GM12878 (cell line): ENCODE results near the gene ABHD12B. TPM values are rescaled to one million over a fixed set of nuclear protein-coding genes. Genes with fewer than 3 reads are reported as not detected.

Experiments used
- ATAC-seq: fragments of 200-7000 bp; cut with Tn5 transposase; 3 replicates; pipeline ENCODE4 v1.9.1; 2020; ENCODE audit warnings: mild to moderate bottlenecking, moderate library complexity
- BruUV-seq: library from RNA; stranded (reverse); fragments of 400-500 nt; replicated peaks from 2 replicates; lab custom pipeline; 2021; lab: Mats Ljungman, UMichigan
- CTCF ChIA-PET: fragments of 300-600 bp; sonication (Branson Sonifier 250); formaldehyde crosslinking; extraction: SDS; loops from one replicate; lab custom pipeline; 2021; ENCODE audit warnings: inconsistent platforms; lab: Yijun Ruan, JAX
- POLR2A ChIA-PET: fragments of 350-600 bp; formaldehyde crosslinking; extraction: SDS; loops from one replicate; lab custom pipeline; 2021; ENCODE audit warnings: inconsistent platforms; lab: Charles Lee
- RAD21 ChIA-PET: fragments of 300-600 bp; sonication (Branson Sonifier 250); formaldehyde crosslinking; loops from one replicate; lab custom pipeline; 2023; ENCODE audit warnings: antibody characterized with exemption; ENCODE audit not compliant: unreplicated experiment; lab: Charles Lee
- SMC1A ChIA-PET: fragments of 300-600 bp; sonication (Branson Sonifier 250); formaldehyde crosslinking; loops from one replicate; lab custom pipeline; 2023; ENCODE audit not compliant: unreplicated experiment, uncharacterized antibody; lab: Charles Lee
- DNase-seq: peaks from one replicate; pipeline ENCODE4 v3.0.0-alpha.2; 2011; ENCODE audit warnings: low read depth, low spot score
- FAIRE-seq: peaks from 3 replicates; lab custom pipeline; 2011; peaks lifted over from hg19 to GRCh38; lab: Jason Lieb, UNC
- H2AFZ ChIP-seq: 2 replicates; pipeline ENCODE4 v1.6.0; 2011; ENCODE audit warnings: low read depth, low read length, control low read depth; ENCODE audit not compliant: control insufficient read depth
- H3K27ac ChIP-seq: 2 replicates; pipeline ENCODE4 v1.5.1; 2011; ENCODE audit warnings: control low read depth; ENCODE audit not compliant: control insufficient read depth, insufficient read depth
- H3K27me3 ChIP-seq, 2 experiments: replicated peaks in 1 of 2; 2 replicates each; pipeline versions ENCODE4 v1.6.0 to v1.6.1; 2011; ENCODE audit warnings: low read length in 1 of 2; ENCODE audit not compliant: control insufficient read depth in 2 of 2, insufficient read depth in 2 of 2
- H3K36me3 ChIP-seq, 2 experiments: 2 replicates each; pipeline ENCODE4 v1.5.1; 2011; ENCODE audit warnings: low read length in 1 of 2; ENCODE audit not compliant: control insufficient read depth in 2 of 2, insufficient read depth in 2 of 2
- H3K4me1 ChIP-seq: 2 replicates; pipeline ENCODE4 v1.6.1; 2011; ENCODE audit warnings: mild to moderate bottlenecking, low read length, moderate library complexity, mixed read lengths; ENCODE audit not compliant: control insufficient read depth, insufficient read depth
- H3K4me2 ChIP-seq: 2 replicates; pipeline ENCODE4 v1.6.0; 2011; ENCODE audit warnings: control low read depth; ENCODE audit not compliant: control insufficient read depth, insufficient read depth
- H3K4me3 ChIP-seq: fragments of 200-600 bp; sonication (generic); 2 replicates; pipeline ENCODE4 v1.5.1; 2016
- H3K79me2 ChIP-seq: 2 replicates; pipeline ENCODE4 v1.6.0; 2011; ENCODE audit warnings: low read length; ENCODE audit not compliant: control insufficient read depth, insufficient read depth
- H3K9ac ChIP-seq: 2 replicates; pipeline ENCODE4 v1.8.0; 2011; ENCODE audit warnings: low read length, control low read depth, mixed read lengths; ENCODE audit not compliant: control insufficient read depth, insufficient read depth
- H3K9me3 ChIP-seq: replicated peaks from 3 replicates; pipeline ENCODE4 v1.5.1; 2011; ENCODE audit warnings: mild to moderate bottlenecking, low read length; ENCODE audit not compliant: control insufficient read depth, insufficient read depth
- H4K20me1 ChIP-seq: 2 replicates; pipeline ENCODE4 v1.6.0; 2011; ENCODE audit not compliant: control insufficient read depth, insufficient read depth
- BMI1 ChIP-seq: fragments of 450-650 bp; IDR thresholded peaks from 2 replicates; pipeline ENCODE4 v1.6.1; 2016; ENCODE audit warnings: mild to moderate bottlenecking, moderate library complexity, borderline replicate concordance
- CEBPB ChIP-seq, 2 experiments: fragments of 150-350 bp in 1 of 2; IDR thresholded peaks; 2 replicates each; pipeline ENCODE4 v1.6.1; 2012 to 2014; ENCODE audit warnings: low read depth in 2 of 2, low read length in 2 of 2, borderline replicate concordance in 1 of 2, inconsistent platforms in 1 of 2
- EED ChIP-seq: sonication (generic); IDR thresholded peaks from 2 replicates; pipeline ENCODE4 v1.6.1; 2016; ENCODE audit warnings: antibody characterized with exemption, low read depth
- HDGF ChIP-seq: fragments of 450-650 bp; IDR thresholded peaks from 2 replicates; pipeline ENCODE4 v1.6.1; 2016; ENCODE audit warnings: antibody characterized with exemption
- MEF2B ChIP-seq: fragments of 450-650 bp; IDR thresholded peaks from 2 replicates; pipeline ENCODE4 v1.6.1; 2018; ENCODE audit warnings: mild to moderate bottlenecking, moderate library complexity; ENCODE audit not compliant: partially characterized antibody, poor library complexity, severe bottlenecking
- NFYB ChIP-seq: IDR thresholded peaks from 2 replicates; pipeline ENCODE4 v1.6.1; 2011; ENCODE audit warnings: low read depth, mild to moderate bottlenecking, low read length, improper control_type of control experiment, moderate library complexity; ENCODE audit not compliant: insufficient read depth
- RAD21 ChIP-seq: IDR thresholded peaks from 2 replicates; pipeline ENCODE4 v1.6.1; 2011; ENCODE audit warnings: mild to moderate bottlenecking, low read depth, low read length, moderate library complexity; ENCODE audit not compliant: insufficient read depth
- RB1 ChIP-seq: fragments of 450-650 bp; formaldehyde crosslinking; IDR thresholded peaks from 2 replicates; pipeline ENCODE4 v1.6.1; 2017; ENCODE audit warnings: mild to moderate bottlenecking, borderline replicate concordance
- SIX5 ChIP-seq: IDR thresholded peaks from 2 replicates; pipeline ENCODE4 v1.6.1; 2011; ENCODE audit warnings: mild to moderate bottlenecking, low read depth, low read length, moderate library complexity; ENCODE audit not compliant: severe bottlenecking
- SKIL ChIP-seq: fragments of 450-650 bp; IDR thresholded peaks from 2 replicates; pipeline ENCODE4 v1.6.1; 2017; ENCODE audit warnings: mild to moderate bottlenecking, low read depth, inconsistent platforms; ENCODE audit not compliant: poor library complexity, severe bottlenecking
- TCF12 ChIP-seq: IDR thresholded peaks from 2 replicates; pipeline ENCODE4 v1.6.1; 2011; ENCODE audit warnings: low read depth, mild to moderate bottlenecking, low read length
- TCF3 ChIP-seq: IDR thresholded peaks from 2 replicates; pipeline ENCODE4 v1.6.1; 2012; ENCODE audit warnings: low read depth, mild to moderate bottlenecking, low read length, borderline replicate concordance; ENCODE audit not compliant: insufficient read depth
- WGBS: methylation state at CpG from one replicate; pipeline ENCODE4 v1.1.6; 2016; ENCODE audit warnings: low lambda C conversion rate; ENCODE audit not compliant: insufficient replicate concordance, insufficient coverage; ENCODE audit errors: missing lambda C conversion rate; 5-methylcytosine and 5-hydroxymethylcytosine counted together
- in situ Hi-C: fragments of 300-500 bp; cut with MboI; formaldehyde crosslinking; loops from 9 replicates; pipeline ENCODE4 v1.14.3; 2018; ENCODE audit warnings: mixed read lengths
- intact Hi-C: fragments of 100-400 bp; cut with micrococcal nuclease; formaldehyde crosslinking; loops from one replicate; pipeline ENCODE4 v1.14.2; 2022; ENCODE audit not compliant: unreplicated experiment
- polyA plus RNA-seq, 11 experiments: library from polyadenylated mRNA; depleted of rRNA in 4 of 11; unstranded in 6 of 11; stranded (reverse) in 5 of 11; fragments of >200 nt; fragmentation: Nextera tagmentation in 4 of 11; fragmentation: Illumina TruSeq in 1 of 11; extraction: Ambion mirVana in 4 of 11; extraction: Trizol in 1 of 11; gene quantifications; 1 replicate in 1 of 11; 2 replicates in 10 of 11; pipeline versions ENCODE4 v1.2.1 to v1.2.3, GENCODE V29; 2011 to 2016; ENCODE audit warnings: inconsistent platforms in 2 of 11, missing spikeins in 2 of 11, low read depth in 1 of 11
- total RNA-seq, 4 experiments: library from RNA; depleted of rRNA in 3 of 4; stranded (reverse); fragments of >200 nt in 3 of 4; fragmentation: Illumina TruSeq in 1 of 4; extraction: Trizol in 1 of 4; gene quantifications; 2 replicates each; pipeline versions ENCODE4 v1.2.1 to v1.2.3, GENCODE V29; 2013 to 2021
- TF ChIP-seq, protein P1 (sequence below): IDR thresholded peaks from 2 replicates; pipeline ENCODE4 v1.6.1; 2011; ENCODE audit warnings: borderline replicate concordance, low read depth, mild to moderate bottlenecking, moderate library complexity, mixed read lengths, low read length; ENCODE audit not compliant: insufficient read depth; ENCODE audit errors: extremely low read length

Gene ABHD12B
- total and polyA plus RNA-seq, 10 of the 15 experiments (the other 5 are each of a cell fraction or from before 2014, with no cell fraction given), result not detected

- Histone ChIP-seq H3K4me3 (no peak overlapping the region), H3K4me2 (no peak overlapping the region), H3K79me2 (no peaks in the 10 kb centered on the region), H3K9ac (no peak overlapping the region), H3K27me3 (no peaks in the 10 kb centered on the region; a peak in 1 of 4 replicates), H3K27ac (no peak overlapping the region), H3K4me1 (no peaks in the 10 kb centered on the region), H4K20me1 (no peaks in the 10 kb centered on the region), H3K36me3 (no peaks in the 10 kb centered on the region), H2AFZ (no peak overlapping the region), H3K9me3 (no peaks in the 10 kb centered on the region)
- ATAC-seq, result no peak
- intact Hi-C loops, result no loop called here
- ChIA-PET SMC1A (interaction anchor here (1.2 kb wide), 1 partner anchor 10 kb away, joined by 3 read pairs; no protein-coding TSS in a partner anchor), CTCF (interaction anchor here (1.1 to 1.3 kb wide), 2 partner anchors 9 to 29 kb away, joined by 3 read pairs; no protein-coding TSS in a partner anchor), POLR2A (no interaction called here), RAD21 (no interaction called here)
- TF ChIP-seq MEF2B (no peak), SKIL (no peak)
- DNase-seq, result no peak
- FAIRE-seq, result no peak
- no TSS peak for BruUV-seq
- 55% methylated on average over 5 of the region's 5 CpGs for WGBS
- in situ Hi-C loops, result no loop called here
Measured at GRCh38 chr14:50935126-50936015, 63.5 kb downstream of the ABHD12B start.

DNA sequence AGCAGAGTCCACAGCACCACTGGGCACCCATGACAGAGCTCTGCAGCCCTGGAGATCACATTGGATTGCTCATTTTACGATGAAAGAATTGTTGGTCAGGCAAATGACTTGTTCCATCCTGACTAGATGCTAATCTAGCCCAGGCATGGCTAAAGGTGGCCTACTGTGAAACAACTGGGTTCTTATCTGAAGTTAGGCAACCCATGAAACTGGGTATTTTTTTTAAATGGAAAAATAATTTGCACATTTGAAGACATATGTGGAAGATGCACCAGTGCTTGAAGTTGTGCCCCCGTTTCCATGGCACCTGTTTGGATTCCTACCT, 64.1 kb downstream of the ABHD12B start:
- H3K4me2 ChIP-seq, result no peak overlapping the region
- DNase-seq (no peak), FAIRE-seq (no peak), ATAC-seq (no peak)
- no peaks in the 10 kb centered on the region for H3K36me3 ChIP-seq
- H3K9ac ChIP-seq, result no peak overlapping the region
- ChIA-PET RAD21 (no interaction called here), SMC1A (interaction anchor here (1.4 kb wide), 1 partner anchor 10 kb away, joined by 3 read pairs; no protein-coding TSS in a partner anchor), CTCF (interaction anchor here (1.1 to 1.3 kb wide), 2 partner anchors 10 to 28 kb away, joined by 3 read pairs; no protein-coding TSS in a partner anchor), POLR2A (no interaction called here)
- no peaks in the 10 kb centered on the region for H3K79me2 ChIP-seq
- H2AFZ ChIP-seq, result no peak overlapping the region
- H3K9me3 ChIP-seq, result no peaks in the 10 kb centered on the region
- no peak overlapping the region for H3K27ac ChIP-seq
- no peaks in the 10 kb centered on the region for H4K20me1 ChIP-seq
- intact Hi-C loops (no loop called here), in situ Hi-C loops (no loop called here)
- H3K4me3 ChIP-seq, result no peak overlapping the region
- 4% methylated on average over 2 of the region's 2 CpGs for WGBS
- no TSS peak for BruUV-seq
- no peaks in the 10 kb centered on the region for H3K4me1 ChIP-seq
- no peaks in the 10 kb centered on the region; a peak in 1 of 4 replicates for H3K27me3 ChIP-seq
- no peak for TF ChIP-seq CEBPB (IDR thresholded peaks at IDR 0.05; ENCODE audit: borderline replicate concordance in 1 of 2, low read depth in 2 of 2, low read length in 2 of 2)
- TF ChIP-seq HDGF, result no peak
- TF ChIP-seq EED, result no peak
- no peak for TF ChIP-seq RAD21
- TF ChIP-seq TCF3, result no peak
- TF ChIP-seq NFYB, result no peak
- no peak for TF ChIP-seq TCF12
- TF ChIP-seq, protein P1, sequence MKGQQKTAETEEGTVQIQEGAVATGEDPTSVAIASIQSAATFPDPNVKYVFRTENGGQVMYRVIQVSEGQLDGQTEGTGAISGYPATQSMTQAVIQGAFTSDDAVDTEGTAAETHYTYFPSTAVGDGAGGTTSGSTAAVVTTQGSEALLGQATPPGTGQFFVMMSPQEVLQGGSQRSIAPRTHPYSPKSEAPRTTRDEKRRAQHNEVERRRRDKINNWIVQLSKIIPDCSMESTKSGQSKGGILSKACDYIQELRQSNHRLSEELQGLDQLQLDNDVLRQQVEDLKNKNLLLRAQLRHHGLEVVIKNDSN, result no peak
- TF ChIP-seq RB1, result no peak
- TF ChIP-seq BMI1, result no peak
- TF ChIP-seq SIX5, result no peak
